Esophagus muscularis mucosa (tissue), 4 donors: ENCODE data around the gene TP53INP2.

Experiments
- CTCF ChIP-seq, 3 experiments: fragments of 200-600 bp in 2 of 3; fragments of 450-650 bp in 1 of 3; sonication (generic) in 2 of 3; IDR thresholded peaks; one replicate each; pipeline ENCODE4 v1.5.1; 2017 to 2019; ENCODE audit warnings: antibody characterized with exemption in 3 of 3, mild to moderate bottlenecking in 2 of 3, moderate library complexity in 1 of 3
- EP300 ChIP-seq: sonication (generic); formaldehyde crosslinking; IDR thresholded peaks from one replicate; pipeline ENCODE4 v1.6.1; 2017; ENCODE audit warnings: antibody characterized with exemption
- POLR2A ChIP-seq: fragments of 450-650 bp; IDR thresholded peaks from one replicate; pipeline ENCODE4 v1.6.1; 2017; ENCODE audit warnings: antibody characterized with exemption, moderate library complexity, mild to moderate bottlenecking, low read depth
- POLR2AphosphoS5 ChIP-seq, 2 donors: sonication (generic); formaldehyde crosslinking; IDR thresholded peaks; one replicate each; pipeline ENCODE4 v1.6.1; 2017; ENCODE audit warnings: antibody characterized with exemption in 2 of 2

- TF ChIP-seq CTCF (IDR thresholded peaks at IDR 0.05) (no peak), EP300 (no peak), POLR2A (no peak), POLR2AphosphoS5 (IDR thresholded peaks at IDR 0.05) (no peak)
Observed at GRCh38 chr20:34755367-34755766, 51.2 kb downstream of the TP53INP2 start.
